ENCODE data around the gene DNAH3.

Gene DNAH3

GRCh38 chr16:21083729-21084268 lies 66.8 kb downstream of the DNAH3 start:
- H3K9me2 ChIP-seq (ENCODE audit: low read depth, low read length), result no peaks in the 10 kb centered on the region

GRCh38 chr16:21081329-21081728 lies 69.3 kb downstream of the DNAH3 start:
- Histone ChIP-seq H3K27ac (ENCODE audit: low read depth, low read length, poor library complexity, severe bottlenecking) (no peak overlapping the region), H3K27me3 (ENCODE audit: insufficient read depth, low read length) (no peaks in the 10 kb centered on the region), H3F3A (ENCODE audit: insufficient read depth, low read length) (no peaks in the 10 kb centered on the region), H3K79me2 (ENCODE audit: insufficient read depth, low read length) (no peaks in the 10 kb centered on the region), H3K4me1 (ENCODE audit: insufficient read depth, low read length, severe bottlenecking) (no peaks in the 10 kb centered on the region), H3K9ac (ENCODE audit: low read length) (no peak overlapping the region), H3K4me2 (ENCODE audit: low read length) (no peak overlapping the region), H3K9me2 (ENCODE audit: low read depth, low read length) (no peaks in the 10 kb centered on the region), H3K36me3 (ENCODE audit: insufficient read depth, low read length) (no peaks in the 10 kb centered on the region), H3K9me3 (ENCODE audit: low read length) (no peaks in the 10 kb centered on the region), H3K4me3 (ENCODE audit: low read depth, low read length, poor library complexity, severe bottlenecking) (no peak overlapping the region), H4K20me1 (ENCODE audit: insufficient read depth, low read length) (no peaks in the 10 kb centered on the region), H2AFZ (ENCODE audit: low read length) (no peak overlapping the region)
- TF ChIP-seq EZH2 (IDR thresholded peaks at IDR 0.05; ENCODE audit: borderline replicate concordance, low read length) (no peak), CTCF (IDR thresholded peaks at IDR 0.05; ENCODE audit: low read length) (no peak)

More at GRCh38 chr16:21083729-21084268, 66.8 kb downstream of the DNAH3 start:
- Histone ChIP-seq H4K20me1 (ENCODE audit: insufficient read depth, low read length) (no peaks in the 10 kb centered on the region), H3K27me3 (ENCODE audit: insufficient read depth, low read length) (no peaks in the 10 kb centered on the region), H3K4me3 (ENCODE audit: low read depth, low read length, poor library complexity, severe bottlenecking) (no peak overlapping the region), H3F3A (ENCODE audit: insufficient read depth, low read length) (no peaks in the 10 kb centered on the region), H3K36me3 (ENCODE audit: insufficient read depth, low read length) (no peaks in the 10 kb centered on the region), H3K27ac (ENCODE audit: low read depth, low read length, poor library complexity, severe bottlenecking) (no peak overlapping the region), H2AFZ (ENCODE audit: low read length) (no peak overlapping the region), H3K79me2 (ENCODE audit: insufficient read depth, low read length) (no peaks in the 10 kb centered on the region), H3K9ac (ENCODE audit: low read length) (no peak overlapping the region), H3K4me1 (ENCODE audit: insufficient read depth, low read length, severe bottlenecking) (no peaks in the 10 kb centered on the region), H3K9me3 (ENCODE audit: low read length) (no peaks in the 10 kb centered on the region), H3K4me2 (ENCODE audit: low read length) (no peak overlapping the region)
- no peak for TF ChIP-seq EZH2 (IDR thresholded peaks at IDR 0.05; ENCODE audit: borderline replicate concordance, low read length)
- peak; percentile 85 for TF ChIP-seq CTCF (IDR thresholded peaks at IDR 0.05; ENCODE audit: low read length)

GRCh38 chr16:21078563-21078962 lies 72.1 kb downstream of the DNAH3 start:
- Histone ChIP-seq H2AFZ (ENCODE audit: low read length) (no peak overlapping the region), H3K9me2 (ENCODE audit: low read depth, low read length) (no peaks in the 10 kb centered on the region), H3K27ac (ENCODE audit: low read depth, low read length, poor library complexity, severe bottlenecking) (no peak overlapping the region), H3K4me1 (ENCODE audit: insufficient read depth, low read length, severe bottlenecking) (no peaks in the 10 kb centered on the region), H3K27me3 (ENCODE audit: insufficient read depth, low read length) (no peaks in the 10 kb centered on the region), H4K20me1 (ENCODE audit: insufficient read depth, low read length) (no peaks in the 10 kb centered on the region), H3F3A (ENCODE audit: insufficient read depth, low read length) (no peaks in the 10 kb centered on the region), H3K9ac (ENCODE audit: low read length) (no peak overlapping the region), H3K9me3 (ENCODE audit: low read length) (no peaks in the 10 kb centered on the region), H3K4me2 (ENCODE audit: low read length) (no peak overlapping the region), H3K4me3 (ENCODE audit: low read depth, low read length, poor library complexity, severe bottlenecking) (no peak overlapping the region), H3K36me3 (ENCODE audit: insufficient read depth, low read length) (no peaks in the 10 kb centered on the region), H3K79me2 (ENCODE audit: insufficient read depth, low read length) (no peaks in the 10 kb centered on the region)
- TF ChIP-seq EZH2 (IDR thresholded peaks at IDR 0.05; ENCODE audit: borderline replicate concordance, low read length), result no peak
- no peak for TF ChIP-seq CTCF (IDR thresholded peaks at IDR 0.05; ENCODE audit: low read length)

Measured in OCI-LY1 (cell line).